Measurements from ENCODE around the gene CDH23. TPM values are rescaled to one million over a fixed set of nuclear protein-coding genes. Genes with fewer than 3 reads are reported as not detected.

CDH23 gene
- total RNA-seq, 1 donor from 2014 or later: under 0.01 TPM

GRCh38 chr10:71467569-71468362, 71.0 kb downstream of the CDH23 start:
- no peak for DNase-seq

GRCh38 chr10:71468363-71469094, 71.8 kb downstream of the CDH23 start:
- DNase-seq: no peak

- no peak for DNase-seq
These were observed 74.3 kb downstream of the CDH23 start for GRCh38 chr10:71471006-71471405.

GRCh38 chr10:71471957-71472365, 75.2 kb downstream of the CDH23 start:
- no peak for DNase-seq

GRCh38 chr10:71472466-71472865, 75.7 kb downstream of the CDH23 start:
- no peak for DNase-seq

GRCh38 chr10:71472912-71473311, 76.2 kb downstream of the CDH23 start:
- no peak for DNase-seq

- no peak for DNase-seq
These were observed 77.2 kb downstream of the CDH23 start for GRCh38 chr10:71473671-71474599.

GRCh38 chr10:71474702-71475242, 78.1 kb downstream of the CDH23 start:
- DNase-seq: no peak

GRCh38 chr10:71475243-71475871, 78.6 kb downstream of the CDH23 start:
- DNase-seq: no peak

- DNase-seq: no peak
These were observed 79.7 kb downstream of the CDH23 start for GRCh38 chr10:71476228-71477011.

GRCh38 chr10:71478173-71478572, 81.5 kb downstream of the CDH23 start:
- DNase-seq: no peak

GRCh38 chr10:71478813-71479365, 82.2 kb downstream of the CDH23 start:
- no peak for DNase-seq

GRCh38 chr10:71479831-71480230, 83.1 kb downstream of the CDH23 start:
- DNase-seq: no peak

- no peak for DNase-seq
These were observed 83.9 kb downstream of the CDH23 start for GRCh38 chr10:71480662-71481061.

GRCh38 chr10:71481746-71482410, 85.2 kb downstream of the CDH23 start:
- no peak for DNase-seq

- DNase-seq: no peak
These were observed 85.9 kb downstream of the CDH23 start for GRCh38 chr10:71482620-71483019.

GRCh38 chr10:71483135-71483534, 86.4 kb downstream of the CDH23 start:
- no peak for DNase-seq

GRCh38 chr10:71483885-71484751, 87.4 kb downstream of the CDH23 start:
- DNase-seq: no peak

GRCh38 chr10:71486484-71487114, 89.9 kb downstream of the CDH23 start:
- DNase-seq: peak; percentile 81
